ENCODE results near the gene GPC6.

- TF ChIP-seq RFX5 (IDR thresholded peaks at IDR 0.05; ENCODE audit: low read length): no peak
- TF ChIP-seq YY1 (IDR thresholded peaks at IDR 0.05; ENCODE audit: low read depth): no peak
- no peak; the same call in 1 of the 2 replicates for TF ChIP-seq PBX3 (IDR thresholded peaks at IDR 0.05)
- no peak for TF ChIP-seq JUND (IDR thresholded peaks at IDR 0.05)
- TF ChIP-seq, protein P1, sequence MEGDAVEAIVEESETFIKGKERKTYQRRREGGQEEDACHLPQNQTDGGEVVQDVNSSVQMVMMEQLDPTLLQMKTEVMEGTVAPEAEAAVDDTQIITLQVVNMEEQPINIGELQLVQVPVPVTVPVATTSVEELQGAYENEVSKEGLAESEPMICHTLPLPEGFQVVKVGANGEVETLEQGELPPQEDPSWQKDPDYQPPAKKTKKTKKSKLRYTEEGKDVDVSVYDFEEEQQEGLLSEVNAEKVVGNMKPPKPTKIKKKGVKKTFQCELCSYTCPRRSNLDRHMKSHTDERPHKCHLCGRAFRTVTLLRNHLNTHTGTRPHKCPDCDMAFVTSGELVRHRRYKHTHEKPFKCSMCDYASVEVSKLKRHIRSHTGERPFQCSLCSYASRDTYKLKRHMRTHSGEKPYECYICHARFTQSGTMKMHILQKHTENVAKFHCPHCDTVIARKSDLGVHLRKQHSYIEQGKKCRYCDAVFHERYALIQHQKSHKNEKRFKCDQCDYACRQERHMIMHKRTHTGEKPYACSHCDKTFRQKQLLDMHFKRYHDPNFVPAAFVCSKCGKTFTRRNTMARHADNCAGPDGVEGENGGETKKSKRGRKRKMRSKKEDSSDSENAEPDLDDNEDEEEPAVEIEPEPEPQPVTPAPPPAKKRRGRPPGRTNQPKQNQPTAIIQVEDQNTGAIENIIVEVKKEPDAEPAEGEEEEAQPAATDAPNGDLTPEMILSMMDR (IDR thresholded peaks at IDR 0.05): no peak
- no peak for TF ChIP-seq EZH2phosphoT487 (IDR thresholded peaks at IDR 0.05; ENCODE audit: borderline replicate concordance, low read depth)
- TF ChIP-seq, protein P2, sequence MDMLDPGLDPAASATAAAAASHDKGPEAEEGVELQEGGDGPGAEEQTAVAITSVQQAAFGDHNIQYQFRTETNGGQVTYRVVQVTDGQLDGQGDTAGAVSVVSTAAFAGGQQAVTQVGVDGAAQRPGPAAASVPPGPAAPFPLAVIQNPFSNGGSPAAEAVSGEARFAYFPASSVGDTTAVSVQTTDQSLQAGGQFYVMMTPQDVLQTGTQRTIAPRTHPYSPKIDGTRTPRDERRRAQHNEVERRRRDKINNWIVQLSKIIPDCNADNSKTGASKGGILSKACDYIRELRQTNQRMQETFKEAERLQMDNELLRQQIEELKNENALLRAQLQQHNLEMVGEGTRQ (IDR thresholded peaks at IDR 0.05; ENCODE audit: borderline replicate concordance, low read depth, low read length): no peak
- TF ChIP-seq MAX (IDR thresholded peaks at IDR 0.05; ENCODE audit: low read depth): no peak
- TF ChIP-seq TAF1 (IDR thresholded peaks at IDR 0.05; ENCODE audit: borderline replicate concordance, low read depth, low read length): no peak
- peak; percentile 92 for TF ChIP-seq RCOR1 (IDR thresholded peaks at IDR 0.05; ENCODE audit: low read length)
- TF ChIP-seq FOXJ3 (CRISPR knock-in tag; IDR thresholded peaks at IDR 0.05): peak; percentile 80
- TF ChIP-seq NFIC (IDR thresholded peaks at IDR 0.05; ENCODE audit: borderline replicate concordance): 0 out of 2 replicates have a peak, but pooled peaks have one; percentile 27
- TF ChIP-seq SMC3 (IDR thresholded peaks at IDR 0.05; ENCODE audit: low read depth, low read length): no peak
Observed at GRCh38 chr13:93270769-93271742, 44.4 kb downstream of the GPC6 start.
